NB4 (cell line): ENCODE results near the gene MINDY4B.

ENCODE experiments used
- CTCF ChIP-seq: IDR thresholded peaks from one replicate; pipeline ENCODE4 v1.5.1; 2012; ENCODE audit warnings: low read depth, low read length
- MYC ChIP-seq: IDR thresholded peaks from 2 replicates; pipeline ENCODE4 v1.6.1; 2011; ENCODE audit warnings: low read depth, low read length
- POLR2A ChIP-seq: IDR thresholded peaks from 2 replicates; pipeline ENCODE4 v1.6.1; 2011; ENCODE audit warnings: mild to moderate bottlenecking; ENCODE audit not compliant: insufficient read length; ENCODE audit errors: extremely low read depth

DNA sequence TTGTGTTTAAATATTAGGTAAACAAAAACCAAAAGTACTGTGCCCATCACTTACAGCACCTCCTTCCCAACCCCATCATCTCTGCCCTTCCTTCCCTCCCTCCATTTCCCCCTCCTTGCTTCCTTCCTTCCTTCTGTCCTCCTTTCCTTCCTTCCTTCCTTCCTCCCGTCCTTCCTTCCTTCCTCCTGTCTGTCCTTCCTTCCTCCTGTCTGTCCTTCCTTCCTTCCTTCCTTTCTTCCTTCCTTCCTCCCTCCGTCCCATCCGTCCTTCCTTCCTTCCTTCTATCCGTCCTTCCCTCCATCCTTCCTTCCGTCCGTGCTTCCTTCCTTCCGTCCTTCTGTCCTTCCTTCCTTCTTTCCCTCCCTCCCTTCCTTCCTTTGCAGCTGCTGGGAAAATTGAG is 74.5 kb downstream of the MINDY4B start:
- no peak for TF ChIP-seq CTCF
- no peak for TF ChIP-seq POLR2A
- TF ChIP-seq MYC, result no peak
